Measurements from ENCODE around the gene ATF1. TPM values are rescaled to one million over a fixed set of nuclear protein-coding genes. Genes with fewer than 3 reads are reported as not detected.

The ATF1 gene
- total and polyA plus RNA-seq, 4 donors = 7.7 to 54.1 (median 22.3) TPM

DNA sequence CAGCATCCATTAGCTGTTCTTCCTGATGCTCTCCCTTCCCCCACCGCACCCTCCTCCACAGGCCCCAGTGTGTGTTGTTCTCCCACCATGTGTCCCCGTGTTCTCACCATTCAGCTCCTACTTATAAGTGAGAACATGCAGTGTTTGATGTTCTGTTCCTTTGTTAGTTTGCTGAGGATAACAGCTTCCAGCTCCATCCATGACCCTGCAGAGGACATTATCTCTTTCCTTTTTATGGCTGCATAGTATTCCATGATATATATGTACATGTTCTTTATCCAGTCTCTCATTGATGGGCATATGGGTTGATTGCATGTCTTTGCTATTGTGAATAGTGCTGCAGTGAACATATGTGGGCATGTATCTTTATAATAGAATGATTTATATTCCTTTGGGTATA lies 9.0 kb downstream of the ATF1 start:
- Histone ChIP-seq H3K4me3 (no peak overlapping the region), H3K4me1 (ENCODE audit: control insufficient read depth in 5 of 5, insufficient read depth in 5 of 5, low read length in 5 of 5) (no peaks in the 10 kb centered on the region)
- TF ChIP-seq, protein P1, sequence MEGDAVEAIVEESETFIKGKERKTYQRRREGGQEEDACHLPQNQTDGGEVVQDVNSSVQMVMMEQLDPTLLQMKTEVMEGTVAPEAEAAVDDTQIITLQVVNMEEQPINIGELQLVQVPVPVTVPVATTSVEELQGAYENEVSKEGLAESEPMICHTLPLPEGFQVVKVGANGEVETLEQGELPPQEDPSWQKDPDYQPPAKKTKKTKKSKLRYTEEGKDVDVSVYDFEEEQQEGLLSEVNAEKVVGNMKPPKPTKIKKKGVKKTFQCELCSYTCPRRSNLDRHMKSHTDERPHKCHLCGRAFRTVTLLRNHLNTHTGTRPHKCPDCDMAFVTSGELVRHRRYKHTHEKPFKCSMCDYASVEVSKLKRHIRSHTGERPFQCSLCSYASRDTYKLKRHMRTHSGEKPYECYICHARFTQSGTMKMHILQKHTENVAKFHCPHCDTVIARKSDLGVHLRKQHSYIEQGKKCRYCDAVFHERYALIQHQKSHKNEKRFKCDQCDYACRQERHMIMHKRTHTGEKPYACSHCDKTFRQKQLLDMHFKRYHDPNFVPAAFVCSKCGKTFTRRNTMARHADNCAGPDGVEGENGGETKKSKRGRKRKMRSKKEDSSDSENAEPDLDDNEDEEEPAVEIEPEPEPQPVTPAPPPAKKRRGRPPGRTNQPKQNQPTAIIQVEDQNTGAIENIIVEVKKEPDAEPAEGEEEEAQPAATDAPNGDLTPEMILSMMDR (IDR thresholded peaks at IDR 0.05; ENCODE audit: control extremely low read depth, extremely low read depth) = no peak

DNA sequence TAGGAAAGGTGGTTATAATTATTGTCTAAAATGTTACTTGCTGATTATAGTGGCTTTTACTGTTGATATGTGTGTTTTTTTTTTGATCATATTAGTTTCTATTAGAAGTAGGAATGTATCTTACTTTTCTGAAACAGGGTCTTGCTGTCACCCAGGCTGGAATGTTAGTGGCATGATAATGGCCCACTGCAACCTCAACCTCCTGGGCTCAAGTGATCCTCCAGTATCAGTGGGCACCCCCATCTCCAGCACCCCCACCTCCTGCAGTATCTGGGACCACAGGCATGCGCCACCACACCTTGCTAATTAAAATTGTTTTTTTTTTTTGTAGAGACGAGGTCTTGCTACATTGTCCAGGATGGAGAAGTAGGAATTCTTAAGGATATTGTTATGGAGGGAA lies 11.3 kb downstream of the ATF1 start:
- no peak overlapping the region for H3K27ac ChIP-seq (ENCODE audit: low read depth in 1 of 2, low read length in 1 of 2)
- H3K4me1 ChIP-seq (ENCODE audit: control insufficient read depth in 5 of 5, insufficient read depth in 5 of 5, low read length in 5 of 5) = no peaks in the 10 kb centered on the region
- WGBS, 2 donors = 95 to 96% methylated on average over 2 of the region's 2 CpGs
- H3K9ac ChIP-seq (ENCODE audit: insufficient read depth in 1 of 2, low read length in 2 of 2) = no peak overlapping the region
- DNase-seq (no peak), ATAC-seq (ENCODE audit: insufficient read depth, low FRiP score) (no peak)
- no peaks in the 10 kb centered on the region for H3K27me3 ChIP-seq (ENCODE audit: control insufficient read depth in 3 of 3, insufficient read depth in 3 of 3, low read length in 2 of 3)
- H3K4me3 ChIP-seq = no peak overlapping the region
- peaks cover 0 to 3% (median 1%) of the 10 kb centered on the region in 4 donors for H3K36me3 ChIP-seq (ENCODE audit: control insufficient read depth in 4 of 4, insufficient read depth in 4 of 4, low read length in 4 of 4)
- TF ChIP-seq, protein P1 (IDR thresholded peaks at IDR 0.05; ENCODE audit: control extremely low read depth, extremely low read depth) = no peak
- H3K9me3 ChIP-seq (ENCODE audit: control insufficient read depth in 4 of 4, insufficient read depth in 3 of 4, low read length in 3 of 4) = no peaks in the 10 kb centered on the region

More for the DNA sequence above, 9.0 kb downstream of the ATF1 start:
- ATAC-seq (ENCODE audit: insufficient read depth, low FRiP score) (no peak), DNase-seq (no peak)
- no peak overlapping the region for H3K9ac ChIP-seq (ENCODE audit: insufficient read depth in 1 of 2, low read length in 2 of 2)
- no peak overlapping the region for H3K27ac ChIP-seq (ENCODE audit: low read depth in 1 of 2, low read length in 1 of 2)
- peaks cover 0 to 3% (median 1%) of the 10 kb centered on the region in 4 donors for H3K36me3 ChIP-seq (ENCODE audit: control insufficient read depth in 4 of 4, insufficient read depth in 4 of 4, low read length in 4 of 4)
- WGBS, 2 donors = 99 to 100% methylated on average over 2 of the region's 2 CpGs
- H3K27me3 ChIP-seq (ENCODE audit: control insufficient read depth in 3 of 3, insufficient read depth in 3 of 3, low read length in 2 of 3) = no peaks in the 10 kb centered on the region
- H3K9me3 ChIP-seq (ENCODE audit: control insufficient read depth in 4 of 4, insufficient read depth in 3 of 4, low read length in 3 of 4) = no peaks in the 10 kb centered on the region

DNA sequence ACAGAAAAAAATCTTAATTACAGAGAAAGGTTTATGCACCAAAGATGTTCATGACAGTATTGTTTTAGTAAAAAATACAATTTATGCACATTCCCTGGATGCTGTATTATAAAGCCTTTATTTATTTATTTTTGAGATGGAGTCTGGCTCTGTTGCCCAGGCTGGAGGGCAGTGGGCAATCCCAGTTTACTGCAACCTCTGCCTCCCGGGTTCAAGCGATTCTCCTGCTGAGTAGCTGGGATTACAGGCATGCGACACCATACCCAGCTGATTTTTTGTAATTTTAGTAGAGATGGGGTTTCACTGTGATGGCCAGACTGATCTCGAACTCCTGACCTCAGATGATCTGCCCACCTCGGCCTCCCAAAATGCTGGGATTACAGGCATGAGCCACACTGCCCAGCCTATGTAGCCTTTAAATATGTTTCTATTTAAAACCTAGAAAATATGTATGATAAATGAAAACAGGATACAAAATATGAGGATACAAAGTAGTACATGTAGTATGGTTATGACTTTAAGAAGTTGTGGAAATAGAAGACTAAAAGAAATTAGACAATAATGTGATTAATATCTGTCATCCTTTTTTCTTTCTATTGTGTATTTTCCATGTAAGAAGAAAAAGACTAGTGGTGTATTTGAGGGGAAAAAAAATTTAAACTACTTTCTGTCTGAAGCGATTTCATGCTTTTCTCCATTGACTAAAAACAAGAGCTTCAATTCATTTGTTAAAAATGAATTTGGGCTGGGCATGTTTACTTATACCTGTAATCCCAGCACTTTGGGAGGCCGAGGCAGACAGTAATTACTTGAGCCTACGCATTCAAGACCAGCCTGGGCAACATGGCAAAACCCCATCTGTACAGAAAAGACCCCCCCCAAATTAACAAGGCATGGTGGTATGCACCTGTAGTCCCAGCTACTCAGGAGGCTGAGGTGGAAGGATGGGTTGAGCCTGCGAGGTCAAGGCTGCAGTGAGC lies 13.1 kb downstream of the ATF1 start:
- Histone ChIP-seq H3K9ac (ENCODE audit: insufficient read depth in 1 of 2, low read length in 2 of 2) (no peak overlapping the region), H3K4me1 (ENCODE audit: control insufficient read depth in 5 of 5, insufficient read depth in 5 of 5, low read length in 5 of 5) (no peaks in the 10 kb centered on the region), H3K9me3 (ENCODE audit: control insufficient read depth in 4 of 4, insufficient read depth in 3 of 4, low read length in 3 of 4) (no peaks in the 10 kb centered on the region), H3K36me3 (ENCODE audit: control insufficient read depth in 4 of 4, insufficient read depth in 4 of 4, low read length in 4 of 4) (peaks cover 0 to 4% (median 3%) of the 10 kb centered on the region in 4 donors), H3K27ac (ENCODE audit: low read depth in 1 of 2, low read length in 1 of 2) (no peak overlapping the region), H3K4me3 (no peak overlapping the region), H3K27me3 (ENCODE audit: control insufficient read depth in 3 of 3, insufficient read depth in 3 of 3, low read length in 2 of 3) (no peaks in the 10 kb centered on the region)
- WGBS, 2 donors = 89 to 93% methylated on average over 9 of the region's 9 CpGs
- TF ChIP-seq, protein P1 (IDR thresholded peaks at IDR 0.05; ENCODE audit: control extremely low read depth, extremely low read depth) = no peak
- ATAC-seq (ENCODE audit: insufficient read depth, low FRiP score) (no peak), DNase-seq (no peak)
